Glutamatergic neuron (in vitro differentiated cells): ENCODE measurements around the gene ATP1A2. TPM values are rescaled to one million over a fixed set of nuclear protein-coding genes. Genes with fewer than 3 reads are reported as not detected.

Experiments used
- DNase-seq: peaks from one replicate; pipeline ENCODE4 v3.0.0; 2022
- H3K27ac Mint-ChIP-seq: one replicate; pipeline ENCODE4 v1.8.0; 2020; ENCODE audit warnings: mild to moderate bottlenecking, mixed read lengths, inconsistent platforms; ENCODE audit not compliant: unreplicated experiment
- H3K27me3 Mint-ChIP-seq: one replicate; pipeline ENCODE4 v1.8.0; 2020; ENCODE audit warnings: mild to moderate bottlenecking, moderate library complexity, mixed read lengths, inconsistent platforms; ENCODE audit not compliant: unreplicated experiment
- H3K36me3 Mint-ChIP-seq: one replicate; pipeline ENCODE4 v1.8.0; 2020; ENCODE audit warnings: mild to moderate bottlenecking, mixed read lengths, inconsistent platforms; ENCODE audit not compliant: unreplicated experiment
- H3K4me1 Mint-ChIP-seq: one replicate; pipeline ENCODE4 v1.8.0; 2020; ENCODE audit warnings: mild to moderate bottlenecking, low read depth, mixed read lengths, inconsistent platforms; ENCODE audit not compliant: unreplicated experiment
- H3K4me3 Mint-ChIP-seq: one replicate; pipeline ENCODE4 v1.8.0; 2020; ENCODE audit warnings: mild to moderate bottlenecking, mixed read lengths, inconsistent platforms; ENCODE audit not compliant: unreplicated experiment
- H3K9me3 Mint-ChIP-seq: one replicate; pipeline ENCODE4 v1.8.0; 2020; ENCODE audit warnings: mild to moderate bottlenecking, moderate library complexity, mixed read lengths, inconsistent platforms; ENCODE audit not compliant: unreplicated experiment
- CTCF ChIP-seq: fragments of 200-600 bp; sonication (generic); IDR thresholded peaks from one replicate; pipeline ENCODE4 v1.5.0; 2021; ENCODE audit not compliant: partially characterized antibody, unreplicated experiment
- total RNA-seq: library from RNA; stranded (reverse); fragmentation: NEBNext Ultra II Directional; extraction: Animal tissue kit (Norgen Biotek cat#: 25700); gene quantifications from one replicate; pipeline ENCODE4 v1.2.1, GENCODE V29; 2021; ENCODE audit not compliant: unreplicated experiment

Gene ATP1A2
- total RNA-seq, 1 donor from 2014 or later, result not detected

DNA sequence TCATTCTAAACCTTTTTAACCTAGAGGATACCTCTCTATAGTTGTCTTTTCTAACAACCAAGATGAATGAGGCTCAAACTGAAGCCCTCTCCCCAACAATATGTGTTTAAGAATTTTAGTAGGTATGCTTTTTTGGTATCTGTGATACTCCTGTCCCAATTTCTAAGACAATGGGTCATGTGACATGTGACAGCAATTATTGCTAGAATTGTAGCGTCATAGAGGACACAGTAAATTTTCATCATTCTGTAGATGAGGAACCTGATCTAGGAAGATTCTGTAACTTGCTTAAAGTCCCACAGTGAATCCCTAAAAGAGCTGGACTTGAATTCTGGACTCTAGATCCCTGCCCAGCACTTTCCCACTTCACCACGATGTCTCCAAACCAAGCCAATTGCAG, 63.2 kb downstream of the ATP1A2 start:
- no peak for DNase-seq
- no peak for TF ChIP-seq CTCF
- Mint-ChIP-seq H3K9me3 (no peaks in the 10 kb centered on the region), H3K4me1 (no peaks in the 10 kb centered on the region), H3K36me3 (no peaks in the 10 kb centered on the region), H3K27me3 (peaks cover 3% of the 10 kb centered on the region), H3K27ac (no peak overlapping the region), H3K4me3 (no peak overlapping the region)

DNA sequence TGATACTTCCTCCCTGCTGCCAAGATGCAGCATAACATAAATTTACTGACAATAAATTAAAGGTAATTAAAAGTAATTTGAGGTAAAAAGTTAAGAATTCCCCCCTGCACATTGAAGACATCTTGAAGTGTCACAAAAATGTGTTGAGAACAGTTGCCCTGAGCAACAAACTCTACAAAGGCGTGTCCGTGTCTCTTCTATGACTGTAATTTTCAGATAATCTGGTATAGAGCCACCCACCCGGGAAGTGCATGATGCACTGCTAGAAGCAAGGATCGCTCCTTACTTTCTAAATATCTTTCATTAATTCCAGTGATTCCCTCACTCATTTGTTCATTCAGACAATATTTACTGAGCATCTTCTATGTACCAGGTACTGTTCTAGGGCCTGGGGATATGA, 63.8 kb downstream of the ATP1A2 start:
- Mint-ChIP-seq H3K27me3 (peaks cover 3% of the 10 kb centered on the region), H3K4me1 (no peaks in the 10 kb centered on the region), H3K27ac (no peak overlapping the region), H3K36me3 (no peaks in the 10 kb centered on the region), H3K9me3 (no peaks in the 10 kb centered on the region), H3K4me3 (no peak overlapping the region)
- TF ChIP-seq CTCF, result no peak
- DNase-seq, result no peak

GRCh38 chr1:160186246-160186645, 70.7 kb downstream of the ATP1A2 start:
- no peaks in the 10 kb centered on the region for H3K36me3 Mint-ChIP-seq
- peaks cover 1% of the 10 kb centered on the region for H3K9me3 Mint-ChIP-seq
- no peaks in the 10 kb centered on the region for H3K4me1 Mint-ChIP-seq
- H3K27me3 Mint-ChIP-seq, result peaks cover 8% of the 10 kb centered on the region
- no peak for DNase-seq
- no peak for TF ChIP-seq CTCF
- no peak overlapping the region for H3K4me3 Mint-ChIP-seq
- no peak overlapping the region for H3K27ac Mint-ChIP-seq

GRCh38 chr1:160186729-160187128, 71.2 kb downstream of the ATP1A2 start:
- TF ChIP-seq CTCF, result no peak
- no peaks in the 10 kb centered on the region for H3K4me1 Mint-ChIP-seq
- H3K36me3 Mint-ChIP-seq, result no peaks in the 10 kb centered on the region
- no peak overlapping the region for H3K27ac Mint-ChIP-seq
- no peak overlapping the region for H3K4me3 Mint-ChIP-seq
- H3K27me3 Mint-ChIP-seq, result peaks cover 8% of the 10 kb centered on the region
- H3K9me3 Mint-ChIP-seq, result peaks cover 1% of the 10 kb centered on the region
- DNase-seq, result no peak

GRCh38 chr1:160187407-160187806, 71.8 kb downstream of the ATP1A2 start:
- no peak for TF ChIP-seq CTCF
- DNase-seq, result no peak
- no peaks in the 10 kb centered on the region for H3K36me3 Mint-ChIP-seq
- peaks cover 8% of the 10 kb centered on the region for H3K27me3 Mint-ChIP-seq
- no peak overlapping the region for H3K4me3 Mint-ChIP-seq
- H3K27ac Mint-ChIP-seq, result no peak overlapping the region
- H3K4me1 Mint-ChIP-seq, result peaks cover under 1% of the 10 kb centered on the region
- peaks cover 1% of the 10 kb centered on the region for H3K9me3 Mint-ChIP-seq
